HG02759 (cell line): ENCODE results near the gene IRGQ.
"Not testable (repeated sequence)": the region's sequence is repeated elsewhere in the genome, so short reads cannot be mapped to it uniquely, and the experiment has no call there.

Experiments used
- ATAC-seq: cut with Tn5 transposase; IDR thresholded peaks from one replicate; pipeline ENCODE4 v1.9.1; 2021; ENCODE audit warnings: mild to moderate bottlenecking, moderate library complexity; ENCODE audit not compliant: unreplicated experiment

Gene IRGQ, protein sequence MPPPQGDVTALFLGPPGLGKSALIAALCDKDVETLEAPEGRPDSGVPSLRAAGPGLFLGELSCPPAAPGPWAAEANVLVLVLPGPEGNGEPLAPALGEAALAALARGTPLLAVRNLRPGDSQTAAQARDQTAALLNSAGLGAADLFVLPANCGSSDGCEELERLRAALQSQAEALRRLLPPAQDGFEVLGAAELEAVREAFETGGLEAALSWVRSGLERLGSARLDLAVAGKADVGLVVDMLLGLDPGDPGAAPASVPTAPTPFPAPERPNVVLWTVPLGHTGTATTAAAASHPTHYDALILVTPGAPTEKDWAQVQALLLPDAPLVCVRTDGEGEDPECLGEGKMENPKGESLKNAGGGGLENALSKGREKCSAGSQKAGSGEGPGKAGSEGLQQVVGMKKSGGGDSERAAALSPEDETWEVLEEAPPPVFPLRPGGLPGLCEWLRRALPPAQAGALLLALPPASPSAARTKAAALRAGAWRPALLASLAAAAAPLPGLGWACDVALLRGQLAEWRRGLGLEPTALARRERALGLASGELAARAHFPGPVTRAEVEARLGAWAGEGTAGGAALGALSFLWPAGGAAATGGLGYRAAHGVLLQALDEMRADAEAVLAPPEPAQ

DNA sequence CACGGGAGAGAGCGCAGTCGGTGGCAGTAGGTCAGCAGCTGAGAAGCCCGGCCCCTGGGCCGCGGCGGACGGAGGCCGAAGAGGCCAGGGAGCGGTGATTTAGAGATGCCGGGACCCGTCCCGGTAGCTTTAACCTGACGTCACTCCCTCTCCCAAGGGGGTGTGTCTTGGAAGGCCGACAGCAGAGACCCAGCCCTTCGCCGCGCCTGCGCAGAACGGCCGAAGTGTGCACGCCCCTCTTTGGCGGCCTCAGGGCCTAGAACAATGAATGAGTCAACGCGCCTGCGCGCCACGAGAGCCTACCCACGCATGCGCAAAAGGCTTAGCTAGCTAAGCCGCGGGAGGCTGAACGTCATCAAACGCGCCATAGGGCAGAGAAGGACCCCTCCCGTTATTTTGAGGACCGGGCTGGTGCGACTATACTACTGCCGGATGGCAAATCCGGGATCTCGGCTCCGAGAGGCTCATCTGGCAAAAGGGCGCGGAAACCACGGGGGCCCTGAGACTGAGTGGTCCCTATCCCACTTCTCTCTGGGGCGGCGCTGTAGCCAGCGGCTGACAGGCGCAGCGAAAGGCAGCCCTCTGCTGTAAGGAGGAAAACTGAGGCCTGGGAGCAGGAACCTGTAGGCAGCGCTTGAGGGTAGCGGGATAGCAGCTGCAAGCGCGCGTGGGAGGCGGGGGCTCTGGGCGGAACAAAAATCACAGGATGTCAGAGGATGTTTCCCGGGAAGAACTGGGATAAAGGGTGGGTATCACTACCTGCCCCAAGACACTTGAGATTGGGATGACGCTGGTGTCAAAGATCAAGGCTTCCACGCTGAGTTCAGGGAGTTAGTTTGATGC is at the start of gene IRGQ, which contains the start of gene ZNF576:
TSS of gene IRGQ (minus strand) at position 136 of the 843 bp plus-strand sequence. CDS start 796 bp downstream, outside the sequence.
TSS of gene ZNF576 (plus strand) at position 597 of the 843 bp plus-strand sequence. CDS start 514 bp downstream, outside the sequence.
- ATAC-seq: peak; percentile 89

GRCh38 chr19:43644181-43644580 is 48.2 kb upstream of the IRGQ start:
- no peak for ATAC-seq

GRCh38 chr19:43643326-43643725 is 47.4 kb upstream of the IRGQ start:
- ATAC-seq: no peak

GRCh38 chr19:43642531-43642930 is 46.6 kb upstream of the IRGQ start:
- no peak for ATAC-seq

DNA sequence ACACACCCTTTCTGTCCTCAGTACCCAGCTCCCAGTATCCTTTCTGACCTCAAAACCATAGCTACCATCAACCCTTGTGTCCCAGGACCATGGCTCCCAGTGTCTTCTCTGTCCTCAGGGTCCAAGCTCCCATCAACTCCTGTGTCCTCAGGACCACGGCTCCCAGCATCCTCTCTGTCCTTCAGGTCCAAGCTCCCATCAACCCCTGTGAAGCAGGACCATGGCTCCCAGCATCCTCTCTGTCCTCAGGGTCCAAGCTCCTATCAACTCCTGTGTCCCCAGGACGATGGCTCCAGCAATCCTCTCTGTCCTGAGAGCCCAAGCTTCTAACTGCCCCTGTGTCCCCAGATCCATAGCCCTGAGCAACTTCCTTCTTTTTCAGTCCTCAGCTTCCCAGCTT is 45.4 kb upstream of the IRGQ start:
- no peak for ATAC-seq

DNA sequence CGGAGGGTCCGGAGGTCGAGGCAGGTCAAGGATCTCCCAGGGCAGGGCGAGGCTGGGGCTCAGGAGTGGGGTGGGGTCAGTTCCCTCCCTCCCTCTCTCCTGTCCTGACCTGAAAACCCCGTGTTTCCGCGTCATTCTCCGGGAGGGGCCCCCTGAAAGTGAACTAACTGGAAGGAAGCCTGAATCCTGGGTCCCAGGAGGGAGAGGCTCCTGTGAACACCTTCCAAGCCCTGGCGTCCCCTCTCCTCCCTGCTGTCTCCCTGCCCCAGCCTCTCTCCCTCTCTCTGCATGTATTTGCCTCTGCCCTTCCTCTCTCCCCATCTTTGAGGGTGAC is 44.5 kb upstream of the IRGQ start:
- no peak for ATAC-seq

- no peak for ATAC-seq
Observed at GRCh38 chr19:43639519-43640423, 43.8 kb upstream of the IRGQ start, which contains the start of gene CADM4. Gene CADM4 (minus strand): TSS chr19:43639850. CDS start chr19:43639790, 60 bp downstream.

DNA sequence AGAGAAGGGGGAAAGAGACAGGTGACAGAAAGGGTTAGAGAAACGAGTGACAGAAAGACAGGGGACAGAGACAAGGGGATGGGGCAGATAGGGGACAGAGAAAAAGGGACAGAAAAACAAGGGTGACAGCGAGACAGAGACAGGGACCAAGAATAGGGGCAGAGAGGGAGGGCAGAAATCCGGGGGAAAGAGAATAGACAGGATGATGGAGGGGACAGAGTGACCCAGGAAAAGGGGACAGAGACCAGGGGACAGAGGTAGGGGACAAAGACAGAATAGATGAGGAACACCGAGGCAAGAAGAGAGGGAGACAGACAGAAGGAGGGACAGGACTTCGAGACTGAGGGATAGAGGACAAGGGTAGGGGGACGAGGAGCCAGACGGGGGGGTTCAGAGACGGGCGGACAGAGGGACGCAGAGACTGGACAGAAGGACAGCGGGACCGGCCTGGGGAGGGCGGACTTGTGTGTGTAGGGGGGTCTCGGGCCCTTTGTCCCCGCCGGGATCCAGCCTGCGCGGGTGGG is 43.1 kb upstream of the IRGQ start:
- no peak for ATAC-seq

DNA sequence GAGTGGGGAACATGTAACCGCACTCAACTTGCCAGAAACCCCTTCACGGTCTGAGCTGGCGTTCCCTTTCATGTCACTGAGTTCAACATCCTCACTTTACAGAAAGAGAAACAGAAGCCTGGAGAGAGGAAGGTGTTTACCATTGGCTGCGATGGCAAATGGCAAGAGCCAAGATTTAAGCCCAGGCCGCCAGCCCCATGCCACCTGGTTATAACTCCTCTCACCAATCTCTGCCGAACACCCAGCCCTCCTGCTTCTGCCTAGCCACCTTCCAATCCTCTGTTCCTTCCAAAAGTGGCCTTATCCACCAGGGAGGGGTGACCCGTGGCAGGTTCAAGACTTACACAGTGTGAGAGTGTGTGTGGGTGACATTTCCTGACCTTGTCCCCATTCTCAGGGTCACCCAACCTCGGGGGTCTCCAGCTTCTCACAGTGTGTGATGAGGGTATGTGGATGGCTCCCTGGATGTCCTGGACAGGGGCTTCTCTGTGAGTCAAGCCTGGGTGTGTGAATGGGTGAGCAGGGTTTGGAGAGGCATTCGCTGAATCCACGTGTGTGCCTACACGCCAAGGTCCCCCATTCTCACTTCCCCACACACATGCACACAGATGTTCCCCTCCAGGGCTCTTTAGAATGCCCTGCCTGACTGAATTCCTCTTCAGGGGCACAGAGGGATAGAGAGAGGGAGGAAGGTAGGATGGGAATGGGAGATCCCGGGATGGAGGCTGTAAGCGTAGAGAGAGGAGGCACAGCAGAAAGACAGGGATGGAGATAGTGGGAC is 42.5 kb upstream of the IRGQ start:
- no peak for ATAC-seq

DNA sequence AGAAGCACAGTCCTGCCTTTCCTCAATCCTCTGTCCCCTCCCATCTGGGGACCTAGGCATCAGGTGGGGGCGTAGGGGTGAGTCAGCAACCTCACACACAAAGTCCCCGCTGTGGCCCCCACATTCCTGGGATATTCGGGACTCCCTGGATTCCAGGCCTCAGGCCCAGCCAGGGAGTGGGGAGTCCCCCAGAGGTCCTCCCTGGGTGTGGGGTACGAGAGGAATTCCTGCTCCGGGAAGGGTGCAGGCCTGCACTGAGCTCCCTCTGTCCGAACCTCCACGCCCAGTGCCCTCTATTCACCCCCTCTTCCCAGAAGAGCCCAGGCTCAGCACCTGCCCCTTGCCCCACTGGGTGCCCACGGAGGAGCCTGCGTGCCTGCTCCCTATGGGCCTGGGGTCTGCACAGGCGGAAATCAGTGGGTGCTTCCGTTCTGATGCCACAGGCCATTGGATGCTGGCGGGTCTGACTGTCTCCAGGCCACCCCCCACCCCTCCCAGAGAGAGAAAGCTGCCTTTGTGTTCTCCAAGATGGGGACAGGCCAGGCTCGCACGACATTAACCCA is 40.3 kb upstream of the IRGQ start:
- ATAC-seq: no peak

DNA sequence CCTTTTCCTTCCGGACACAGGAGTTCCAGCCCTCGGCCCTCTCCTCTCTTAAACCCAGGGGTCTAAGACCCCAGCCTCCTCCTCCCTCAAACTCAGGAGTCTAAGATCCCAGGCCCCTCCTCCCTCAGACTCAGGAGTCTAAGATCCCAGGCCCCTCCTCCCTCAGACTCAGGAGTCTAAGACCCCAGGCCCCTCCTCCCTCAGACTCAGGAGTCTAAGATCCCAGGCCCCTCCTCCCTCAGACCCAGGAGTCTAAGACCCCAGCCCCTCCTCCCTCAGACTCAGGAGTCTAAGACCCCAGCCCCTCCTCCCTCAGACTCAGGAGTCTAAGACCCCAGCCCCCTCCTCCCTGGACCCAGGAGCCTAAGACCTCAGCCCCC is 39.6 kb upstream of the IRGQ start:
- not testable (repeated sequence) for ATAC-seq

GRCh38 chr19:43634872-43635560 is 39.1 kb upstream of the IRGQ start:
- no peak for ATAC-seq

DNA sequence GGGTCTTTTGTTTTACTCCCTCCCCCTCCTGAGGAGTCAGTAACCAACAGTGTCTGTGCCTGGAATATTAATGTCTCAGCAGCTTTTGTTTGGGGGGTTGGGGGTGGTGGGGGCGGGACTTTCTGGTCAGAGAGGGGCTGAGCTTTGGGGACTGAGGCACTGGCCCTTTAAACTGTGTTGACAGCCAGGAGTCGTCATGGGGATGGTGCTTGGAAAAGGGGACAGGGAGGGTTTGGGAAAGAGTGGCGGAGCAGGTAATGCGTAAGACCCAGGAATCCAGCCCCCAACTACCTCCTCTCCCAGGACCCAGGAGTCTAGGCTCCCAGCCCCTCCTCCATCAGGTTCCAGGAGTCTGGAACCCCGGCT is 38.6 kb upstream of the IRGQ start:
- no peak for ATAC-seq

DNA sequence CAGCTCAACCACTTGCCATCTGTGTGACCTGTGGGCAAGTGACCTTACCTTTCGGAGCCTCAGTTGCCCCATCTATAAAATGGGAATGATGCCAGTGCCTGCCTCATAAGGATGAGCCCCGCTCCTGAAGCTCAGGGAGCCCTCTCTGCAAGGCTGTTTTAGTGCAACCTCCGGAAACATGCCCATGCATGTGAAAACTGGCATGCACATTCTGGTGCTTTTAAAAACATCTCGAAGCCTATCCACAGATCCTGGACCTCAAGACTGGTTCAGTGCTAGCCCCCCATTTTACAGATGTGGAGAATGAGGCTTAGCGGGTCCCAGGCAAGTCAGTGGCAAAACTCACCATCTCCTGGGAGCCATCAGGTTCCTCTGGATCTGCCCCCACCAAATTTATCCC is 38.1 kb upstream of the IRGQ start:
- no peak for ATAC-seq

DNA sequence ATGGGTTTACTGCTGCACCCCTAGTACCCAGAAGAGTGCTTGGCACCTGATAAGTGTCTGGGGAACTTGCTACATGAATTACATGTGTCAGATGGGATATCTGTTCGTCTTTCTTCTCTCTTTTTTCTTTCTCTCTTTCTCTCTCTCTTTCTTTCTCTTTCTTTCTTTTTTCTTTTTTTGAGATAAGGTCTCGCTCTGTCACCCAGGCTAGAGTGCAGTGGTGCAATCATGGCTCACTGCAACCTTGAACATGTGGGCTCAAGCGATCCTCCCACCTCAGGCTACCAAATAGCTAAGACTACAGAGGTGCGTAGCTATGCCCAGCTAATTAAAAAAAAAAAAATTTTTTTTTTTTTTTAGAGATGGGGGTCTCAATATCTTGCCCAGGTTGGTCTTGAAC is 37.6 kb upstream of the IRGQ start:
- no peak for ATAC-seq

GRCh38 chr19:43631491-43631890 is 35.6 kb upstream of the IRGQ start:
- no peak for ATAC-seq

DNA sequence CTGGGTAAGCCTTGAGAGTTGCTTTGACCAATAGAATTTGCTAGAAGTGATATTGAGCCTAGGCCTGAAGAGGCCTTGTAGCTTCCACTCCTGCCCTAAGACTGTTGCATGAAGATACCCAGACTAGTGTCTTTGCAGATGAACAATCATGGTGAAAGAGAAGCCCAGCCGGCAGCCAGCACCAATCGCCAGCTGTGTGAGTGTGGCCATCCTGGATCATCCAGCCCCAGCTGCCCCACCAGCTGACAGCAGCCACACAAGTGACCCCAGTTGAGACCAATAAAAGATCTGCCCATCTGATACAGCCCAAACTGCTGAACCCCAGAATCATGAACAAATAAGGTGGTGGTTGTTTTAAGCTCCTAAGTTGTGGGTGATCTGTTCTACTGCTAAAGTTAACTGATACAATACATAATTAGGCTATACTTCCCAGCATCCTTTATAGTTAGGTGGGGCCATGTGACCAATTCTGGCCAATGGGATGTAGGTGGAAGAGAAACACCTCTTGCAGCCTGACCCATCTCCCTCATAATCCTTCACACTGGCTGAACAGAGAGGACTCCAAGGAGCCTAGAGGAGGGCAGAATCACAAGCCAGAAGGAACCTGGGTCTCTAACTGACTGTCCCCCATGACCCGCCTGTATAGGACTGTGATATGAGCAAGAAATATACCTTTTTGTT is 32.9 kb upstream of the IRGQ start:
- no peak for ATAC-seq

DNA sequence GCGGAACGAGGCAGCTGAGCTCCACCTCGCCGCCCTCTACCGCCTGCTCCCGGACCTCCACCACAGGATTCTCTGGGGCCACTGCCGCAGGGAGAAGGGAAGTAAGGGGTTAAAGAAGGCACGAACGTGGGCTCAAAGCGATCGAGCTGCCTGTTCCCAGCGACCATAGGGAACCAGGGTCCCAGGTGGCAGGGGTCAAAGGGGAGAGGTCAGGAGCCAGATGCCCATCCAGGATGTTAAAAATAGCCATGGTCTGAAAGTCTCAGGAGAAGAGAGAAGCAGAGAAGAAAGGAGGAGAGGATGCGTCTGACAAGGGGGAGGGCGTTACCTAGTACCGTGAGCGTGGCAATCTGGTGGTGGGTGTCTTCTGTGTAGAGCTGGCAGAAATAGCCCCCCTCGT is 30.9 kb upstream of the IRGQ start:
- no peak for ATAC-seq
